Activated CD4-positive, alpha-beta memory T cell treated with anti-CD3 and anti-CD28 coated beads for 36 hours (primary cell): ENCODE measurements around the gene TJAP1. TPM values are rescaled to one million over a fixed set of nuclear protein-coding genes. Genes with fewer than 3 reads are reported as not detected.

Source experiments
- CTCF ChIA-PET: fragments of 350-600 bp; sonication (Branson Sonifier 250); formaldehyde crosslinking; loops from one replicate; lab custom pipeline; 2021; ENCODE audit warnings: antibody characterized with exemption, inconsistent platforms; lab: Charles Lee
- POLR2A ChIA-PET: fragments of 350-600 bp; sonication (Branson Sonifier 250); formaldehyde crosslinking; loops from one replicate; lab custom pipeline; 2021; ENCODE audit warnings: antibody characterized with exemption; lab: Charles Lee
- DNase-seq: peaks from one replicate; pipeline ENCODE4 v3.0.0-alpha.2; 2020
- H3K27ac Mint-ChIP-seq: one replicate; pipeline ENCODE4 v1.8.0; 2021; ENCODE audit warnings: mixed read lengths
- H3K27me3 Mint-ChIP-seq: one replicate; pipeline ENCODE4 v1.8.0; 2021; ENCODE audit warnings: mixed read lengths
- H3K36me3 Mint-ChIP-seq: one replicate; pipeline ENCODE4 v1.8.0; 2021; ENCODE audit warnings: mixed read lengths
- H3K4me1 Mint-ChIP-seq: one replicate; pipeline ENCODE4 v1.8.0; 2021; ENCODE audit warnings: low read depth, mixed read lengths
- H3K4me3 Mint-ChIP-seq: one replicate; pipeline ENCODE4 v1.8.0; 2021; ENCODE audit warnings: mild to moderate bottlenecking, mixed read lengths
- H3K9me3 Mint-ChIP-seq: one replicate; pipeline ENCODE4 v1.8.0; 2021; ENCODE audit warnings: mixed read lengths
- intact Hi-C: fragments of 100-400 bp; cut with micrococcal nuclease; formaldehyde crosslinking; loops from one replicate; pipeline ENCODE4 v1.15.1; 2023
- microRNA-seq: library from miRNA; unstranded; fragments of <30 nt; microRNA quantifications from one replicate; pipeline ENCODE4 v1.2.0, GENCODE V29; 2022; ENCODE audit warnings: borderline number of aligned reads, borderline microRNAs expressed, borderline replicate concordance
- total RNA-seq, 2 experiments: library from RNA; stranded (reverse); gene quantifications; one replicate each; pipeline ENCODE4 v1.2.3, GENCODE V29; 2021

The TJAP1 gene
- total RNA-seq, 2 experiments from 2014 or later: 30.5 to 36.2 TPM

- no peaks in the 10 kb centered on the region for H3K9me3 Mint-ChIP-seq
- ChIA-PET POLR2A (interaction anchor here (0.6 to 0.8 kb wide), 2 partner anchors 12 to 50 kb away, joined by 3 to 6 read pairs; no protein-coding TSS in a partner anchor), CTCF (no interaction called here)
- H3K4me3 Mint-ChIP-seq: no peak overlapping the region
- H3K36me3 Mint-ChIP-seq: peaks cover 51% of the 10 kb centered on the region
- intact Hi-C loops: no loop called here
- DNase-seq: no peak
- no peaks in the 10 kb centered on the region for H3K4me1 Mint-ChIP-seq
- H3K27ac Mint-ChIP-seq: no peak overlapping the region
- no peaks in the 10 kb centered on the region for H3K27me3 Mint-ChIP-seq
Observed at GRCh38 chr6:43544461-43544860, 67.1 kb downstream of the TJAP1 start.

- Mint-ChIP-seq H3K27me3 (no peaks in the 10 kb centered on the region), H3K27ac (no peak overlapping the region), H3K4me1 (no peaks in the 10 kb centered on the region), H3K9me3 (no peaks in the 10 kb centered on the region), H3K4me3 (no peak overlapping the region), H3K36me3 (peaks cover 57% of the 10 kb centered on the region)
- intact Hi-C loops: no loop called here
- DNase-seq: no peak
- ChIA-PET POLR2A (no interaction called here), CTCF (interaction anchor here (1.4 kb wide), 1 partner anchor 41 kb away, joined by 5 read pairs; no protein-coding TSS in a partner anchor)
Observed at GRCh38 chr6:43547222-43547621, 69.9 kb downstream of the TJAP1 start.

Small RNA genes within 50 kb of the gene (microRNA-seq; reads per million reads assigned to microRNA genes)
- gene MIR6780B: not detected

Other genes starting within 250 kb of the TJAP1 start
- gene DNPH1, start 248.1 kb upstream of the TJAP1 start, total RNA-seq: 10 to 100 TPM; 57.5 to 57.9 TPM
- under 1 TPM; 0.31 to 0.34 TPM for gene TTBK1, start 234.1 kb upstream of the TJAP1 start, total RNA-seq
- gene SLC22A7, start 179.3 kb upstream of the TJAP1 start, total RNA-seq: not detected
- 1 to 10 TPM; 2.0 to 2.9 TPM for gene CRIP3, start 168.7 kb upstream of the TJAP1 start, total RNA-seq
- gene ZNF318, start 107.9 kb upstream of the TJAP1 start, total RNA-seq: 10 to 100 TPM; 12.1 to 12.7 TPM
- 10 to 100 TPM; 27.2 to 31.9 TPM for gene ABCC10, start 50.0 kb upstream of the TJAP1 start, total RNA-seq
- 1 to 10 TPM; 1.6 TPM for gene DLK2, start 22.0 kb upstream of the TJAP1 start, total RNA-seq
- under 1 TPM in 1 of 2 experiments, not detected in 1; 0.12 TPM for gene LRRC73, start 32.8 kb downstream of the TJAP1 start, total RNA-seq
- gene YIPF3, start 39.4 kb downstream of the TJAP1 start, total RNA-seq: 10 to 100 TPM; 38.3 to 39.3 TPM
- 10 to 100 TPM; 46.8 to 49.5 TPM for gene POLR1C, start 39.5 kb downstream of the TJAP1 start, total RNA-seq
- gene XPO5, start 98.5 kb downstream of the TJAP1 start, total RNA-seq: 10 to 100 TPM; 83.7 to 97.9 TPM
- 10 to 100 TPM; 52.1 to 52.5 TPM for gene POLH, start 98.6 kb downstream of the TJAP1 start, total RNA-seq
- 10 to 100 TPM; 72.6 to 72.8 TPM for gene GTPBP2, start 151.7 kb downstream of the TJAP1 start, total RNA-seq
- 10 to 100 TPM; 29.1 to 31.6 TPM for gene MAD2L1BP, start 158.3 kb downstream of the TJAP1 start, total RNA-seq
- gene RSPH9, start 167.5 kb downstream of the TJAP1 start, total RNA-seq: not detected
- gene MRPS18A, start 210.2 kb downstream of the TJAP1 start, total RNA-seq: 10 to 100 TPM; 46.9 to 50.5 TPM